HepG2 (cell line): Measurements from ENCODE around the gene BLID.

Experiments used
- EP300 ChIP-seq, 3 experiments: sonication (generic) in 1 of 3; formaldehyde crosslinking in 1 of 3; IDR thresholded peaks; 2 replicates each; pipeline versions ENCODE4 v1.5.1 to v1.6.1; 2011 to 2020; ENCODE audit warnings: low read depth in 2 of 3, low read length in 2 of 3, borderline replicate concordance in 1 of 3, improper control_type of control experiment in 1 of 3, mild to moderate bottlenecking in 1 of 3, missing genetic modification reagents in 1 of 3, moderate library complexity in 1 of 3
- KDM5A ChIP-seq: fragments of 200-600 bp; sonication (generic); IDR thresholded peaks from 2 replicates; pipeline ENCODE4 v1.7.0; 2018; ENCODE audit warnings: antibody characterized with exemption, mild to moderate bottlenecking, low read length, borderline replicate concordance
- MAZ ChIP-seq, 2 experiments: sonication (generic) in 1 of 2; formaldehyde crosslinking in 1 of 2; IDR thresholded peaks; 2 replicates each; pipeline versions ENCODE4 v1.5.0 to v1.6.1; 2012 to 2020; ENCODE audit warnings: low read depth in 2 of 2, mild to moderate bottlenecking in 2 of 2, borderline replicate concordance in 1 of 2, improper control_type of control experiment in 1 of 2, low read length in 1 of 2, missing genetic modification reagents in 1 of 2, moderate library complexity in 1 of 2
- NCOR1 ChIP-seq: fragments of 200-600 bp; sonication (generic); IDR thresholded peaks from 2 replicates; pipeline ENCODE4 v1.7.0; 2017; ENCODE audit warnings: antibody characterized with exemption, low read length, borderline replicate concordance
- POLR2AphosphoS5 ChIP-seq: IDR thresholded peaks from 2 replicates; pipeline ENCODE4 v1.6.1; 2012; ENCODE audit warnings: low read depth, low read length
- RFX3 ChIP-seq: IDR thresholded peaks from 2 replicates; pipeline ENCODE4 v1.6.1; 2016; ENCODE audit warnings: missing biosample characterization, missing genetic modification reagents
- ZBTB21 ChIP-seq: sonication (generic); formaldehyde crosslinking; IDR thresholded peaks from 2 replicates; pipeline ENCODE4 v1.4.0; 2020; ENCODE audit warnings: missing genetic modification reagents
- ZFP36 ChIP-seq: fragments of 150-350 bp; IDR thresholded peaks from 2 replicates; pipeline ENCODE4 v1.6.1; 2018; ENCODE audit warnings: borderline replicate concordance, low read length, low read depth; ENCODE audit not compliant: partially characterized antibody
- ZNF672 ChIP-seq: sonication (generic); formaldehyde crosslinking; IDR thresholded peaks from 2 replicates; pipeline ENCODE4 v1.8.1; 2022; ENCODE audit warnings: missing genetic modification reagents
- TF ChIP-seq, protein P1 (sequence below): sonication (generic); formaldehyde crosslinking; IDR thresholded peaks from 2 replicates; pipeline ENCODE4 v1.5.0; 2020; ENCODE audit warnings: mild to moderate bottlenecking, missing genetic modification reagents, moderate library complexity
- TF ChIP-seq, protein P2 (sequence below): IDR thresholded peaks from 2 replicates; pipeline ENCODE4 v1.6.1; 2016; ENCODE audit warnings: control low read depth
- TF ChIP-seq, protein P3 (sequence below): sonication (generic); formaldehyde crosslinking; IDR thresholded peaks from 2 replicates; pipeline ENCODE4 v1.9.0; 2021; ENCODE audit warnings: missing genetic modification reagents, borderline replicate concordance
- TF ChIP-seq, protein P4 (sequence below): sonication (generic); formaldehyde crosslinking; IDR thresholded peaks from 2 replicates; pipeline ENCODE4 v1.4.0; 2020; ENCODE audit warnings: missing genetic modification reagents

DNA sequence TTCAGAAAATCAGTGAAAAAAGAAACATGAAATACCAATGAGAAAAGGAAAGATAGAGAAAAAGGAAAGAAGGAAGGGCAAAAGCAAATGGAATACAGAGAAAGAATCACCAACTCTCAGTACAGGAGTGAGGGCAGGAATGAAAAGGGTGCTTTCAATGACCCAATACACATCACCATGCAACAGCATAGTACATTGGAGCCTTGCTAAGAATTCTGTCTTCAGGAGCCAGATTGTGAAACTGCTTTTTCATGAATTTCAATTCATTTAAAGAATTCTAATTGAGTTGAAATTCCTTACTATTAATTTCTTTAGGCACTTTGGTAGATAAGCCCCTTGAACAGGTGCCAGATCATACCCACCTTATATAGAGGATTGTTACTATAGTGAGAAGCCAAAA is 34.9 kb downstream of the BLID start:
- TF ChIP-seq, protein P1, sequence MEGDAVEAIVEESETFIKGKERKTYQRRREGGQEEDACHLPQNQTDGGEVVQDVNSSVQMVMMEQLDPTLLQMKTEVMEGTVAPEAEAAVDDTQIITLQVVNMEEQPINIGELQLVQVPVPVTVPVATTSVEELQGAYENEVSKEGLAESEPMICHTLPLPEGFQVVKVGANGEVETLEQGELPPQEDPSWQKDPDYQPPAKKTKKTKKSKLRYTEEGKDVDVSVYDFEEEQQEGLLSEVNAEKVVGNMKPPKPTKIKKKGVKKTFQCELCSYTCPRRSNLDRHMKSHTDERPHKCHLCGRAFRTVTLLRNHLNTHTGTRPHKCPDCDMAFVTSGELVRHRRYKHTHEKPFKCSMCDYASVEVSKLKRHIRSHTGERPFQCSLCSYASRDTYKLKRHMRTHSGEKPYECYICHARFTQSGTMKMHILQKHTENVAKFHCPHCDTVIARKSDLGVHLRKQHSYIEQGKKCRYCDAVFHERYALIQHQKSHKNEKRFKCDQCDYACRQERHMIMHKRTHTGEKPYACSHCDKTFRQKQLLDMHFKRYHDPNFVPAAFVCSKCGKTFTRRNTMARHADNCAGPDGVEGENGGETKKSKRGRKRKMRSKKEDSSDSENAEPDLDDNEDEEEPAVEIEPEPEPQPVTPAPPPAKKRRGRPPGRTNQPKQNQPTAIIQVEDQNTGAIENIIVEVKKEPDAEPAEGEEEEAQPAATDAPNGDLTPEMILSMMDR (CRISPR knock-in tag): no peak
- no peak for TF ChIP-seq KDM5A
- no peak for TF ChIP-seq POLR2AphosphoS5
- TF ChIP-seq ZNF672: no peak
- no peak for TF ChIP-seq NCOR1
- TF ChIP-seq, protein P2, sequence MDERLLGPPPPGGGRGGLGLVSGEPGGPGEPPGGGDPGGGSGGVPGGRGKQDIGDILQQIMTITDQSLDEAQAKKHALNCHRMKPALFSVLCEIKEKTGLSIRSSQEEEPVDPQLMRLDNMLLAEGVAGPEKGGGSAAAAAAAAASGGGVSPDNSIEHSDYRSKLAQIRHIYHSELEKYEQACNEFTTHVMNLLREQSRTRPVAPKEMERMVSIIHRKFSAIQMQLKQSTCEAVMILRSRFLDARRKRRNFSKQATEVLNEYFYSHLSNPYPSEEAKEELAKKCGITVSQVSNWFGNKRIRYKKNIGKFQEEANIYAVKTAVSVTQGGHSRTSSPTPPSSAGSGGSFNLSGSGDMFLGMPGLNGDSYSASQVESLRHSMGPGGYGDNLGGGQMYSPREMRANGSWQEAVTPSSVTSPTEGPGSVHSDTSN (CRISPR knock-in tag): no peak
- no peak for TF ChIP-seq ZBTB21
- no peak for TF ChIP-seq ZFP36
- TF ChIP-seq, protein P3, sequence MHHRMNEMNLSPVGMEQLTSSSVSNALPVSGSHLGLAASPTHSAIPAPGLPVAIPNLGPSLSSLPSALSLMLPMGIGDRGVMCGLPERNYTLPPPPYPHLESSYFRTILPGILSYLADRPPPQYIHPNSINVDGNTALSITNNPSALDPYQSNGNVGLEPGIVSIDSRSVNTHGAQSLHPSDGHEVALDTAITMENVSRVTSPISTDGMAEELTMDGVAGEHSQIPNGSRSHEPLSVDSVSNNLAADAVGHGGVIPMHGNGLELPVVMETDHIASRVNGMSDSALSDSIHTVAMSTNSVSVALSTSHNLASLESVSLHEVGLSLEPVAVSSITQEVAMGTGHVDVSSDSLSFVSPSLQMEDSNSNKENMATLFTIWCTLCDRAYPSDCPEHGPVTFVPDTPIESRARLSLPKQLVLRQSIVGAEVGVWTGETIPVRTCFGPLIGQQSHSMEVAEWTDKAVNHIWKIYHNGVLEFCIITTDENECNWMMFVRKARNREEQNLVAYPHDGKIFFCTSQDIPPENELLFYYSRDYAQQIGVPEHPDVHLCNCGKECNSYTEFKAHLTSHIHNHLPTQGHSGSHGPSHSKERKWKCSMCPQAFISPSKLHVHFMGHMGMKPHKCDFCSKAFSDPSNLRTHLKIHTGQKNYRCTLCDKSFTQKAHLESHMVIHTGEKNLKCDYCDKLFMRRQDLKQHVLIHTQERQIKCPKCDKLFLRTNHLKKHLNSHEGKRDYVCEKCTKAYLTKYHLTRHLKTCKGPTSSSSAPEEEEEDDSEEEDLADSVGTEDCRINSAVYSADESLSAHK: no peak
- TF ChIP-seq MAZ (IDR thresholded peaks at IDR 0.05; ENCODE audit: borderline replicate concordance, low read depth, low read length): no peak
- TF ChIP-seq MAZ (CRISPR knock-in tag; IDR thresholded peaks at IDR 0.05; ENCODE audit: low read depth): no peak
- TF ChIP-seq, protein P4, sequence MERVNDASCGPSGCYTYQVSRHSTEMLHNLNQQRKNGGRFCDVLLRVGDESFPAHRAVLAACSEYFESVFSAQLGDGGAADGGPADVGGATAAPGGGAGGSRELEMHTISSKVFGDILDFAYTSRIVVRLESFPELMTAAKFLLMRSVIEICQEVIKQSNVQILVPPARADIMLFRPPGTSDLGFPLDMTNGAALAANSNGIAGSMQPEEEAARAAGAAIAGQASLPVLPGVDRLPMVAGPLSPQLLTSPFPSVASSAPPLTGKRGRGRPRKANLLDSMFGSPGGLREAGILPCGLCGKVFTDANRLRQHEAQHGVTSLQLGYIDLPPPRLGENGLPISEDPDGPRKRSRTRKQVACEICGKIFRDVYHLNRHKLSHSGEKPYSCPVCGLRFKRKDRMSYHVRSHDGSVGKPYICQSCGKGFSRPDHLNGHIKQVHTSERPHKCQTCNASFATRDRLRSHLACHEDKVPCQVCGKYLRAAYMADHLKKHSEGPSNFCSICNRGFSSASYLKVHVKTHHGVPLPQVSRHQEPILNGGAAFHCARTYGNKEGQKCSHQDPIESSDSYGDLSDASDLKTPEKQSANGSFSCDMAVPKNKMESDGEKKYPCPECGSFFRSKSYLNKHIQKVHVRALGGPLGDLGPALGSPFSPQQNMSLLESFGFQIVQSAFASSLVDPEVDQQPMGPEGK (CRISPR knock-in tag): no peak
- no peak for TF ChIP-seq RFX3 (CRISPR knock-in tag)
- TF ChIP-seq EP300 (IDR thresholded peaks at IDR 0.05; ENCODE audit: low read depth in 2 of 2, low read length in 2 of 2): no peak
- TF ChIP-seq EP300 (CRISPR knock-in tag; IDR thresholded peaks at IDR 0.05; ENCODE audit: borderline replicate concordance): no peak
